GM19395 (cell line): ENCODE results near the gene LRRC31.
A peak's percentile ranks its signal among the peaks of the same experiment; 100 is the strongest.

ENCODE experiments used
- ATAC-seq: cut with Tn5 transposase; IDR thresholded peaks from one replicate; pipeline ENCODE4 v1.9.1; 2021; ENCODE audit warnings: mild to moderate bottlenecking, moderate library complexity; ENCODE audit not compliant: unreplicated experiment

LRRC31 gene

DNA sequence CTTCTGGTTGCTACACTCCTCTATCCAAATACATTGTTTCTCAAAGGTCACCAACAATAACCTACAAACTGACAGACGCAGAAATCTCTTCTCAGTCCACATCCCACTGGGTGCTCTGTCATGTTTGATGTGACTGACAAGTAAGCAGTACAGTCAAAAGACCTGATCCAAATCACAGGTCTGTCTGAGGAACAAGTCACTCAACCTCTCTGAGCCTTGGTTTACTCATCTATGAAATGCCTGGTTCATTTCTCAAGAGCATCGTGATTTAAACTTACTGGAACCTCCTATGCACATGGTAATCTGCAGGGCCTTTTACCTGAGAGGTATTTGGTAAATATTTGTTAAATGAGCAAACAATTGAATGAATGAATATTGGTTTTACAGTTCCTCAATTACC, 5.5 kb downstream of the LRRC31 start:
- ATAC-seq, result no peak

DNA sequence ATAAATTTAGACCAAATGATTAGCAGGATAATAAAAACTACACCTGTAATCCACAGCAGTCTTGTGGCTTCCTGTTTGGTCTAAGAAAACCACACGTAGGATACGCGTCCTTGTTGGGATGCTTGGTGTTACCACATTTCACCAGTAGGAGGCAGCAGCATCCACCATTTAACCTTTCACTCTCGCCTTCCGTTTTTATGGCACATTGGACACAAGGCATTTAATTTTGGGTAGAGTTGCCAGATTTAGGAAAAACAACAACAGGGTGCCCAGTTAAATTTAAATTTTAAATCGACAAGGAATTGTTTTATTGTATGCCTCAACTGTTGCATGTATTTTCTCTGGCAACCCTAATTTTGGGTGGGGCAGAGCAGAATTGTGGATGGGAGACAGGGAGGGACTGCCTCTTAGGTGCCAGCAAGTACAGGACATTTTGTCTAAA, 6.3 kb downstream of the LRRC31 start:
- peak; percentile 66 for ATAC-seq

GRCh38 chr3:169861871-169862270, 7.9 kb downstream of the LRRC31 start:
- ATAC-seq, result no peak

DNA sequence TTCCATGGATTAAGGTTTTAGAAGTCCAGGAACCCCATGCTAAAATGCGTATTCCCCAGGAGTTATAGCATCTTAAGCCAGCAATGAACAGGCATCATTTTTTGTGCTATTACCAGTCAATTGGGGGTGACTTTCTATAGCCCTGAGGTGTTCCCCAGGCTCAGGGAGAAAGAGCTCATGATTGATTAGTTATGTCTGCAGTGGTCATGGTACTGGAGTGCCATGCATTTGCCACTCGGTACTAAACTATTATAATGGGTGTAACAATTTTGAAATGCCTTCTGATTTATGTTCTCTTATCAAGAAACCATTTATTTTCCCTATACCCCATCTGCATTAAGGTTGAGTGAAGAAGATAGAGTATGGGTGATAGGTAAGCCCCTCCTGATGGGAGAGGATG, 11.9 kb downstream of the LRRC31 start:
- no peak for ATAC-seq

DNA sequence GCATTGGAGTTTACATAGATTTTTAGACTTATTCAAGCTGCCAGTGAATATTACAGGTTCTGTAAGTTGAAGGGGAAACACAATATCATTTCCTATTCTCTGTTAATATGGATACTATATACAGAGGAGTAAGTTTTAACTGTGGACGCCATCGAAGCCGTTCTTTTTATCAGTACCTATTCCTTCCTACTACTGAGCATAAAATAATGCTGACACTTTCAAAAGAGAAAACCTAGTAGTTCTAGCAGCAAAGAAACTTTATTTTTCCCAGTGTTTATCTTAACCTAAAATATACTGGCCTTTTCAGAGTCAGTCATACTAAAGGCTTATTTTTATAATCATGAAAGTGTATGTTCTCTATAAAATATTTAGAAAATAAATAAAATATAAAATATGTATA, 14.2 kb downstream of the LRRC31 start:
- no peak for ATAC-seq

GRCh38 chr3:169850618-169851017, 19.1 kb downstream of the LRRC31 start:
- no peak for ATAC-seq

DNA sequence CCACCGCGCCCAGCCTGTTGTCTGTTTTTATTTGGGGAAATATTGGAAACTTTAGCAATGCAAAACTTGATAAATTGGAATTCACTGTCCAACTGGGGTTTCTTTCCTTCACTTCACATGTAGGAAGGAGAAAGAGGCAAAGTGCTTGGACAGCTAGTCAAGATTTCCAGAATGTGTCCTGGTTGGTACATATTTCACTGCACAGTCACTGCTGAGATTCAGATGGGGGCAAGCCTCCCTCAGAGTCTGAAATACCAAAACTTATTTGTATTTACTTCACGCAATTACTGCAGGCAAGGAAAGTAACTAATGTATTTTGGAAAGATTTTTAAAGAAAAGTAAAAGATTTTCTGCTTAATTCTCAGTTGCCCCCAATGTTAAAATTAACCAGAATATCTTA, 21.0 kb downstream of the LRRC31 start:
- ATAC-seq, result no peak

DNA sequence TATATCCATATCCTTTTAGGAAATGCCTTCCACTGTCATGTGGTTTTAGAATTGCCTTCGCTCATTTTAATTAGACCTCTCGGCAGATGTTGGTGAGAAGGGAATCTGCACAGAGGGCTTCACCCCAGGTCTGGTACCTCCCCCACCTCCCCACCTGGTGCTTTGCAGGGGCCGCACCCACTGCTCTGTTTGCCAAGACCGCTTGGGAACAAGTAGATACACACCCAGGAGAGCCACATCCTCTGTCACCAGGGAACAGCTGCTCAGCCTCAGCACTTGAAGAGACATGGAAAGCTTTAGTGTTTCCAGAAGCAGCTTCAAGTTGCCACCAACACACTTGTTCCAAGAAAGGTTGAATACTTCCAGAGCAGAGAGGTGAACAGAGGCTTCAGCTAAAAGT, 21.8 kb downstream of the LRRC31 start:
- ATAC-seq, result no peak

GRCh38 chr3:169846458-169847193, 23.1 kb downstream of the LRRC31 start:
- peak; percentile 97 for ATAC-seq

- ATAC-seq, result no peak
Measured at GRCh38 chr3:169842960-169843359, 26.8 kb downstream of the LRRC31 start.

DNA sequence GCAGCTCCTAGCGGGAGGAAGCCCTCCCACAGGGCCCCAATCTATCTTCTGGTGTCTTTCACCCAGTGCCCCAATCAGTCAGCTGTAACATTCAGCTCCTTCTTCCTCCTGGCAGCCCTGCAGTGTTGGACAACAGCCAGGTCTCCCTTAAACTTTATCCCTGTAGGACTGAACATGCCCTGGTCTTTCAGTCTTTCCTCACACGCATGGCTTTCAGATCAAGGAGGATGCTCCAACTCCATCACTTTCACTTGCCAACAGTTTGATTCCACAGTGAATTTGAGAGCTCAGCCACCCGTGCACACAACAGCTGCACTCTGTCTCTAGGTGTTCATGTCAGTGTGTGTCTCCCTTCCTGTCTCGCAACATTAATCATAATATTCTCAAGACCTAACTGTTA, 28.6 kb downstream of the LRRC31 start:
- ATAC-seq, result peak; percentile 70

- no peak for ATAC-seq
Measured at GRCh38 chr3:169838511-169839030, 31.2 kb downstream of the LRRC31 start.

DNA sequence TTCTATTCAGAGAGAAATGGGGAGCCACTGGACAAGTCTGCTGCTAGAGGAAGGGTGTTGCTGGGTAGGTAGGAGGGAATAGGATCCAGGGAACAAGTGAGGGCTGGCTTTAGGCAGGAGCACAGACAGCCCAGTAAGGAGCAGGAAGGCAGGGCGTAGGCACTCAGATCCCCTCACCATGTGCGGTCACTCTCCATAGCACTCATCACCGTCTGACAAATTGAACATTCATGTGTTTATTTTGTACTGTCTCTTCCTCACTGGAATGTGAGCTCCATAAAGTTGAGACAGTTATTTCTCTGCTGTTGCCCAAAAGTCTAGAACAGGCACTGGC, 32.8 kb downstream of the LRRC31 start:
- ATAC-seq, result no peak

GRCh38 chr3:169836078-169836941, 33.4 kb downstream of the LRRC31 start:
- ATAC-seq, result peak; percentile 92

DNA sequence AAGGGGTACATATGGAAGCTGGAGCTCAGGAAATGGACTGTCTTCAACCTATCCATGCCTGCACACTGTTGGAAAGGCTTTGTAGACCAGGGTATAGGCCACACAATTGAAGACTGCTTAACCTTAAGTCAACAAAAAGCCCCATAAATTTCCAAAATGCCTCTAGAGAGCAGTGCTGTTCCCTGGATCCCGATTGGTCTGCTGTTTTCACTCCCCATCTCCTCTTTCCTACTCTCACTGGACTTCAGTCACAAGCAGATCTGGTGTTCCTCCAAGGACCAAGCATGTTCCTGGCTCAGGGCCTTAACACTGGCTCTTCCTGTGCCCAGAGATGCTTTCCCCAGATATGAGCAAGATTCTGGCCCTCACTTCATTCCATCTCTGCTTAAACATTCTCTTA, 34.2 kb downstream of the LRRC31 start:
- ATAC-seq, result no peak

DNA sequence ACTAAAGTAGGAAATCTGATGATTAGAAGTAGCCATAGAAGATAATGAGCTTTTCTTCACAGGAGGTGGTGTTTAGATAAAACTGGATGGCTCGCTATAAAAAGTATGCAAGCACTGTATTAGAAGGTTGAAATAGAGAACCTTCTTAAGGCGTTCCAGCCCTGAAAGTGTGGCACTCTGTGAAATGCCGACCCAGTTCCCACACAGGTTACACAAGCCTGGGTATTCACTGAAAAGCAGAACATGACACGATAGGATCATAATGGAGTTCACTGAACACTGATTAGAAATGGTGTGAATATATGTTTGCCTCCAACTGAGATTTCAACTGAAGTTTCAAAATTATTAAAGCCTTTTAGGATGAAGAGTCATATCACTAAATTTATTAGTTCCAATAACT, 42.0 kb downstream of the LRRC31 start:
- no peak for ATAC-seq

- ATAC-seq, result no peak
Measured at GRCh38 chr3:169825316-169825715, 44.4 kb downstream of the LRRC31 start.

- no peak for ATAC-seq
Measured at GRCh38 chr3:169822983-169823382, 46.8 kb downstream of the LRRC31 start.

DNA sequence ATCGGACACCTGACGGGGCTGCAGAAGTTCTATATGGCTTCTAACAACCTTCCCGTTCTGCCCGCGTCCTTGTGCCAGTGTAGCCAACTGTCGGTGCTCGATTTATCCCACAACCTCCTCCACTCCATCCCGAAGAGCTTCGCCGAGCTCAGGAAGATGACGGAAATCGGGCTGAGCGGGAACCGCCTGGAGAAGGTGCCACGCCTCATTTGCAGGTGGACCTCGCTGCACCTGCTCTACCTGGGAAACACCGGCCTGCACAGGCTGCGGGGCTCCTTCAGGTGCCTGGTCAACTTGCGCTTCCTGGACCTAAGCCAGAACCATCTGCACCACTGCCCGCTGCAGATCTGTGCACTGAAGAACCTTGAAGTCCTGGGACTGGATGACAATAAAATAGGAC, 47.2 kb downstream of the LRRC31 start:
- no peak for ATAC-seq

- ATAC-seq, result no peak
Measured at GRCh38 chr3:169822091-169822490, 47.6 kb downstream of the LRRC31 start.

GRCh38 chr3:169818316-169818715, 51.4 kb downstream of the LRRC31 start:
- no peak for ATAC-seq

- no peak for ATAC-seq
Measured at GRCh38 chr3:169815590-169816150, 54.1 kb downstream of the LRRC31 start.
